ENCODE results near the gene ANXA9.

DNA sequence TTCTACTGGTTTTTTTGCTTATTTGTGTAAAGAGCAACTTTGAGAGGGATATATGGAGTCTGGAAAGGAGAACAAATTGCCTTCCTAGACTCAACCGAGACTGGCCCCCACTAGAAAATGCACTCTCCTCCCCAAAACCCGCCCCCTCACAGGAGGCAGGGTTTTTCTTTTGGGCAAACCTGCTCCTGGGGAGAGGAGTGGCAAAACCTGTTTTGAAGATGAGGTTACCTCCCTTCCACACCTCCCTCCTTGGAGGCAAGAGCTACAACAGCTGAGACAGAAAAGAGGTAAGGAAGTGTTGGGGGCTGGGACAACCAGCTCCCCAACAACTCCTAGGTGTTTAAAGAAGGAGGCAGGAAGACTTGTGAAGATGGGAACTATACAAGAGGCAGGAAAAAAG is 54.3 kb downstream of the ANXA9 start, which contains the start of gene BNIPL:
- TF ChIP-seq, protein P1, sequence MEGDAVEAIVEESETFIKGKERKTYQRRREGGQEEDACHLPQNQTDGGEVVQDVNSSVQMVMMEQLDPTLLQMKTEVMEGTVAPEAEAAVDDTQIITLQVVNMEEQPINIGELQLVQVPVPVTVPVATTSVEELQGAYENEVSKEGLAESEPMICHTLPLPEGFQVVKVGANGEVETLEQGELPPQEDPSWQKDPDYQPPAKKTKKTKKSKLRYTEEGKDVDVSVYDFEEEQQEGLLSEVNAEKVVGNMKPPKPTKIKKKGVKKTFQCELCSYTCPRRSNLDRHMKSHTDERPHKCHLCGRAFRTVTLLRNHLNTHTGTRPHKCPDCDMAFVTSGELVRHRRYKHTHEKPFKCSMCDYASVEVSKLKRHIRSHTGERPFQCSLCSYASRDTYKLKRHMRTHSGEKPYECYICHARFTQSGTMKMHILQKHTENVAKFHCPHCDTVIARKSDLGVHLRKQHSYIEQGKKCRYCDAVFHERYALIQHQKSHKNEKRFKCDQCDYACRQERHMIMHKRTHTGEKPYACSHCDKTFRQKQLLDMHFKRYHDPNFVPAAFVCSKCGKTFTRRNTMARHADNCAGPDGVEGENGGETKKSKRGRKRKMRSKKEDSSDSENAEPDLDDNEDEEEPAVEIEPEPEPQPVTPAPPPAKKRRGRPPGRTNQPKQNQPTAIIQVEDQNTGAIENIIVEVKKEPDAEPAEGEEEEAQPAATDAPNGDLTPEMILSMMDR (IDR thresholded peaks at IDR 0.05 in 8 of 11, conservative IDR thresholded peaks at IDR 0.05 in 3 of 11), result no peak
- no peak for TF ChIP-seq POLR2AphosphoS5 (IDR thresholded peaks at IDR 0.05)

Data from spleen (tissue), 7 donors.